HG02938 (cell line): ENCODE measurements around the gene USP7.
"Not testable (repeated sequence)": the region's sequence is repeated elsewhere in the genome, so short reads cannot be mapped to it uniquely, and the experiment has no call there.

Experiments used
- ATAC-seq: cut with Tn5 transposase; IDR thresholded peaks from one replicate; pipeline ENCODE4 v1.9.1; 2021; ENCODE audit warnings: mild to moderate bottlenecking, moderate library complexity; ENCODE audit not compliant: unreplicated experiment

Gene USP7

DNA sequence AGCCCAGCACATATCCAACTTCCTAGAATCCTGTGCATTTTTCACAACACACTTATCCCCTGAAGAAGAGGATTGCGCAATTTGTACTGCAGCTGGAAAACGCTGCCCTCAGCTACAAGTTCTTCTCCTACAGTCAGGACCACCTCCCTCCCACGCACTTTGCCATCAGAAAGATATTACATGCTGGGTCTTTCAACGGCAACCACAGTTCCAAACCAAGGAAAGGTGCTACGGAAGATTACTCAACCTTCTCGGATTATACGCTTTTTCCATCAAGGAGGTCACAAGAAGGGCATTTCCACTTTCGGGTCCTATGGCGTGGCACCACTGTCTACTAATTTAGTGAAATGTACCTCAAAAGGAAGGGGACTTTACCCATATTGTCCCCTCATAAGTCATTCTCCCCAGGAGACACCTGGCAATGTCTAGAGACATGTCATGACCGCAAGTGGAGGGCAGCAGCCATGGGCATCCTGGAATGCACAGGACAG is 35.2 kb downstream of the USP7 start:
- no peak for ATAC-seq

- no peak for ATAC-seq
These were observed 36.9 kb downstream of the USP7 start for GRCh38 chr16:8926827-8927226.

DNA sequence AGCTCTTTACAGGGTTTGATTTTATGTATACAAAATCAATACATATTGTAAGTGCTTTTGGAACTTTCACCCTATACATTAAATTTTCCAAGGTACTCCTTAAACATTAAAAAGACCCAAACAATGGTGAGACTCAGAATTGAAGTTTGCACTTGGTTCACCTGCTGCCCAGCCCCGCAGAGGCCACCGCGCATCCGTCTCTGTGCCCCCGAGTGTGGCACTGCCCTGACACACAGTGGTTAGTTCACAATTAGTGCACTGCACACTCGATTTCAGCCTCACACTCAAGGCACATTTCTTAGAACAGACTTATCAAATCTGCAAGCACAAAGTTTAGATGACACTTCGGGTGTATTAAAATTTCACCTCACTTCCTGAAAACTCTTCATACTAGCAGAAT is 38.3 kb downstream of the USP7 start:
- no peak for ATAC-seq

GRCh38 chr16:8924214-8924613 is 39.5 kb downstream of the USP7 start:
- ATAC-seq: no peak

DNA sequence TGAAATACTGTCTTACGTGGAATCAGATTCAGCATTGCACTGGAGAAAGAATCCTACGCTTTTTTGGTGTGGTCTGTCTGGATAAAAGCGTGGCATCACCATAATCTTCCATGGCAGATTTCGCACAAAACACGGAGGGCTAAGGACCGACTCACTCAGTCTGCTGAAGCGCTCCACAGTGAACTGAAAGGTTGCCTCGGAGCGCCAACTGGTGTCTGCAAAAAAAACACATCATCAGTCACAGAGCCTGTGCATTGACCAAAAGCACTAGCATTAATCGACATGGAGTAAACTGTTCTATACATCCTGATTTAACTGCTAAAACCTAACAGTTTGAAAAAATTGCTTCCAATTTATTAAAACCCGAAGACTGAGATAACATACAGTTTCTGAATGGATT is 40.5 kb downstream of the USP7 start:
- no peak for ATAC-seq

- no peak for ATAC-seq
These were observed 42.2 kb downstream of the USP7 start for GRCh38 chr16:8921347-8921984.

DNA sequence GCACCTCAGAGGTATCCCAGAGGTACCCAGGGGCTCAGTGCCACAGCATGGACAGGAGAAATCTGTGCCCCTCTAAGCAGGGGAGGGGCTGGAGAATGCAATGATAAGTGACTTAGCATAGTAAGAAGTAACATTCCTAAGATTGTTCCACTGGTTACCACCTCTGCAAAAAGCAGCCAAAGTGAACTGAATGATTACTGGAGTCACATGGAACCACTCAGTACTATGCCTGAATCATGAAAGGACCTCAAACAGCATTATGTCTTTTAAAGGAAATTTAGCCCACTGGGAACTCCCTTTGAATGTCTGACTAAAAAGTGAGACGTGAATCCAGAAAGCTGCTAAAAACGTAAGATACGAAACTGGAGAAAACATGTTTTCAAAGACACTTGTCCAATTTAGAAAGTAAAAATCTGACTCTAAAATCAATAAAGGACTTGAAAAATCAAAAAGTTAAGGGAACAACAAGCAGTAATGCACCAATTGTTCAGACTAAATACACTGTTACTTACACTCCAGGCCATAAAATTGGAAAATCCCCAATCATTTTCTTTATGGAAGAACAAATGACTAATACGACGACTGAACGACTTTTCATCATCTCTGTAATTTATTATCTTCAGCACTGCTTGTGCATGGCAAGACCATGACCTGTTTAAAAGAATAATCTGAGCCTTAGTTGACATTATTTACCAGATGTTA is 42.9 kb downstream of the USP7 start:
- ATAC-seq: no peak

- ATAC-seq: no peak
These were observed 43.7 kb downstream of the USP7 start for GRCh38 chr16:8919934-8920462.

DNA sequence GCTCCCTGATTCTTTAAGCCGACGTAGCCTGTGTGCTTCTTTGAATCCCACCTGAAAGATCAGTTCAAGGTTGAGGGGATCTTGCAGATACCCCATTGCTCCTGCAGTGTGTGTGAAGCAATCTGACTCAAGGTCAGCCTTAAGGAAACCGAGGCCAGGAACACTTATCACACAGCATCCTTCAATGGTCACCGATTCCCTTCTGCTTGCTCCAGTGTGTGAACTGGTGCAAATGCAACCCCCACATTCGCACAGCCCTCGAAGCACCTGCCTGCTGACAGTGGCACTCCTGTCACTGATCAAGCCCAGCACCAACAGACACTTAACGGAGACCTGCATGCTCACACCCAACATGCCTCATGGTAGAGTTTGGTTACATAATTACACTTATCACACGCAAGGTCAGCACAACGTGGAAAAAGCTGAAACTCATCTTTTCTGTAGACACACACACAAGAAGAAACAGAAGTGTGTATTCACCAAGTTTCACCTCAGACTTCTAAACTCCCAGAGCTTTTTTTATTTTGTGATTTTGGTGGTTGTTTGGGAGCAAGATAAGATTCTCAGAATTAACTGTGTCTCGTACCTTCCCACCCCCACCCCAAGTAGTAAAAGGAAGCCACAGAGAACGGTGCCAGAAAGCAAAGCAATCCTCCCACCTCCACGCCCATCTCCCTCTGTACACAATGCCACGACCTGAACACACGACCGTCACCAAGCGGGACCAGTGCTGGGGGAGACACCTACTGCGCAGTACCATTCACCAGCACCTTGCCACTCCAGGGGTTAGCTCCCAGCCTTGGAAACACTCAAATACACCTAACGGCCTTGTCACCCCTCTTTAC is 44.4 kb downstream of the USP7 start:
- ATAC-seq: no peak

DNA sequence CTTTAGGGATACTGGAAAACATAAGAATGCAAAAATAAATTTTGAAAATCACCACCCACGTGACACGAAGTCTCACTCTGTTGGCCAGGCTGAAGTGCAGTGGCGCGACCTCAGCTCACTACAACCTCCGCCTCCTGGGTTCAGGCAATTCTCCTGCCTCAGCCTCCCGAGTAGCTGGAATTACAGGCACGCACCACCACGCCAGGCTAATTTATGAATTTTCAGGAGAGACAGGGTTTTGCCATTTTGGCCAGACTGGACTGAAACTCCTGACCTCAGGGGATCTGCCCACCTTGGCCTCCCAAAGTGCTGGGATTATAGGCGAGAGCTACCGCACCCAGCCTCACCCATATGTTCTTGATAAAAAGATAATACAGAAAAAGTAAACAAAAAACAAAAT is 46.4 kb downstream of the USP7 start:
- ATAC-seq: not testable (repeated sequence)

DNA sequence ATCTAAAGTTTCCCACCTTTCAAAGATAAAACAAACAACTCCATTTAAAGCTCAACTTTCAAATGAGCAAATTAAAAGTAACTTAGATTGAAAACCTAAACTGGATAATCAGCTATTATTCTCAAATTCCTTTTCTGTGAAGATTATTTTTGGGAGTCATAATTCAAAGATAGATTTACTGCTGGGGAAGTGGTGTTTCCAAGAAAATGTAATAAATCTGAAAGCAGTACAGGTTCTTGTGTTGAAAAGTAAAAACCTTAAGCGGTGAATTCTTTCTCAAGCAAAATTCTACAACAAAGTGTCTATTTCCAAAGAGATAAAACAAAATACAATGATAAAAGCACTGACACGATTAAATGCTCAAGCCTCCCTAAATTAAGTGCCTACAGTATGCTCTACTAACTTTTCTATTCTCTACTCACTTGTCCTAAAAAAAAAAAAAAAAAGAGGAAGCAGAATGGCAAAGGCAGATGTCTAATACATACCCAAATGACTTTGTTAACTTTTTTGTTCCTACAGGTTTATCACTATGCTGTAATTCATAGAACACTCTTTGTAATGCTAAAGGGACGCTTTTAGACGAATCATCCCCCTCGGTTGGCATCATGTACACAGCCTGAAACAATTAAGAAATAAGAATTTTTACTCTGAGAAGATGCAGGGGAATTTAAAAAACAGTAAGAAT is 47.0 kb downstream of the USP7 start:
- ATAC-seq: no peak

DNA sequence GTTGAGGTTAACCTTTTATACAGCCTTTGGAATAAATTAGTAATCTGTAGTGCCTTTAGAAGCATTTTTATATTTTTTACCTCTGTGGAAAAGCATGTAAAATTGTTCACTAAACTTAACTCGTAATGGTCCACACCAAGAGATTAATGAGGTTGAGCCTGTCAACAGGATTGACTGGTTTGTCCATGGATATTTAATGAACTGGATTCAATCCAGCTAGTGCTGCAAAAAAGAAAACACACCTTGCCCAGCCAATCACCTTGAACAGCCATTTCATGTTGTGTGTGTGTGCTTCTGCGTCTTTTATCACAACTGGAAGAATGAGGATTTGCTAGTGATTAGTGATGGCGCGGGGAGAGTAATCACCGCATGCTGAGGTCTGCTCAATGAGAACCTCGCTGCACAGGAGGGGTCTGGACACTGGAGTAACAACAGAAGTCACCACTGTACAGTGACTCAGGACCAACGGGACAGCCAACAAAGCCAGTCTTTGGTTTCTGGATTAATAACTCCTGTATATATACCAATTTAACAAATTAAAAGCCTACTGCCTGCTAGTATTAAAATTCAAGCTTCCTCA is 47.9 kb downstream of the USP7 start:
- ATAC-seq: no peak

DNA sequence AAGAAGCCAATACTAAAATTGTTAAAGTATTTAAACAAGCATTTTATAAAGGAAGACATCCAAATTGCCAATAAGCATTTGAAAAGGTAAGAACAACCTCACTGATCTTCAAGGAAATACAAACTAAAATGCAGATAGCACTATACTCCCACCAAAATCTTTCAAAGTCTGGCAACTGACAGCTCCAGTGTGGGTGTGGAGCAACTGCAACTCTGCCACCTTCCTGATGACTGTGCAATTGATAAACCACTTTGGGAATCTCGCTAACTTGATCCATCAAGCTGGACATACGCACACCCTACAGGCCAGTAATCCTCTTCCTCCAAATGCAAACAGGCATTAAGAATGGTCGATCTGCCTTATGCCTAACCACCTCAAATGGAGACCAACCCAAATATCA is 49.6 kb downstream of the USP7 start:
- ATAC-seq: no peak

GRCh38 chr16:8912793-8913192 is 50.9 kb downstream of the USP7 start:
- no peak for ATAC-seq

GRCh38 chr16:8910811-8911210 is 52.9 kb downstream of the USP7 start:
- no peak for ATAC-seq

- ATAC-seq: no peak
These were observed 54.8 kb downstream of the USP7 start for GRCh38 chr16:8908810-8909468.

DNA sequence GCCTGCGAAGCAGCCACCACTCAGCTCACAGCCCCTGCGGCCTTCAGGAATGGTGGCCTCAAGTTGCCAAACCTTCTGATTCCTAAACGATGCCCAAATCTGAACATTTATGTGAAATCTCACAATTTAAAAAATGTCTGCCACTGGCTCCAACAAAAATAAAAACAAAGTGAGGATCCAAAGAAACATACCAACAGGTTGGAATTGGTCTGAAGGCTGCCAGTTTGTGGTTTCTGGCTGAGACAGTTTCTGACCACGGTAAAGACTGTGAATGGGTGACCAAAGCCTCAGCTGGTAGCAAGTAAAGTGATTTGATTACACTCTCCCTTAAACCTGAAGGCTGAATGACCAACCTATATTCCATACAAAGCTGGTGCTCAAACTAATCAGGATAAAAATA is 56.6 kb downstream of the USP7 start:
- ATAC-seq: no peak

- ATAC-seq: no peak
These were observed 57.7 kb downstream of the USP7 start for GRCh38 chr16:8905795-8906591.

- no peak for ATAC-seq
These were observed 58.4 kb downstream of the USP7 start for GRCh38 chr16:8905168-8905762.
